Naive thymus-derived CD8-positive, alpha-beta T cell (primary cell): ENCODE data around the gene RNPEPL1. TPM values are rescaled to one million over a fixed set of nuclear protein-coding genes. Genes with fewer than 3 reads are reported as not detected.

Experiments
- ATAC-seq, 2 donors: fragments of 150-1000 bp; cut with Tn5 transposase in 1 of 2; sonication (Bioruptor Pico), chemical (Tn5 transposase) in 1 of 2; 1 replicate in 1 of 2; 2 replicates in 1 of 2; pipeline ENCODE4 v1.10.0; 2021; ENCODE audit warnings: mild to moderate bottlenecking in 2 of 2, moderate library complexity in 2 of 2
- POLR2A ChIA-PET: fragments of 350-600 bp; sonication (Branson Sonifier 250); formaldehyde crosslinking; loops from one replicate; lab custom pipeline; 2021; ENCODE audit warnings: antibody characterized with exemption; lab: Charles Lee
- DNase-seq, 10 donors: peaks; one replicate each; pipeline versions ENCODE4 v3.0.0 to v3.0.0-alpha.2; 2020 to 2022
- H3K27ac Mint-ChIP-seq, 10 donors: one replicate each; pipeline ENCODE4 v1.8.0; 2020 to 2022; ENCODE audit warnings: mild to moderate bottlenecking in 10 of 10, mixed read lengths in 10 of 10, moderate library complexity in 4 of 10, inconsistent platforms in 1 of 10
- H3K27me3 Mint-ChIP-seq, 5 donors: one replicate each; pipeline ENCODE4 v1.8.0; 2021 to 2022; ENCODE audit warnings: mixed read lengths in 5 of 5
- H3K36me3 Mint-ChIP-seq, 3 donors: one replicate each; pipeline ENCODE4 v1.8.0; 2020 to 2022; ENCODE audit warnings: mixed read lengths in 3 of 3, mild to moderate bottlenecking in 2 of 3, inconsistent platforms in 1 of 3
- H3K4me1 Mint-ChIP-seq, 4 donors: one replicate each; pipeline ENCODE4 v1.8.0; 2021 to 2022; ENCODE audit warnings: mixed read lengths in 4 of 4
- H3K4me3 Mint-ChIP-seq, 10 donors: one replicate each; pipeline ENCODE4 v1.8.0; 2020 to 2022; ENCODE audit warnings: mild to moderate bottlenecking in 10 of 10, mixed read lengths in 10 of 10, moderate library complexity in 6 of 10, inconsistent platforms in 1 of 10
- H3K9me3 Mint-ChIP-seq, 9 donors: one replicate each; pipeline ENCODE4 v1.8.0; 2020 to 2022; ENCODE audit warnings: mixed read lengths in 9 of 9, mild to moderate bottlenecking in 3 of 9, inconsistent platforms in 1 of 9, moderate library complexity in 1 of 9
- polyA plus RNA-seq, 3 donors: library from polyadenylated mRNA; unstranded; fragments of 300-500 nt; fragmentation: Illumina TruSeq; gene quantifications; one replicate each; pipeline ENCODE4 v1.2.3, GENCODE V29; 2021
- total RNA-seq, 8 experiments: library from RNA in 2 of 8; stranded (reverse) in 2 of 8; gene quantifications; one replicate each; pipeline ENCODE4 v1.2.3 and lab custom pipeline; 2021 to 2026

Gene RNPEPL1
- total and polyA plus RNA-seq, 5 experiments from 2014 or later = 17.8 to 123 (median 67.0) TPM

DNA sequence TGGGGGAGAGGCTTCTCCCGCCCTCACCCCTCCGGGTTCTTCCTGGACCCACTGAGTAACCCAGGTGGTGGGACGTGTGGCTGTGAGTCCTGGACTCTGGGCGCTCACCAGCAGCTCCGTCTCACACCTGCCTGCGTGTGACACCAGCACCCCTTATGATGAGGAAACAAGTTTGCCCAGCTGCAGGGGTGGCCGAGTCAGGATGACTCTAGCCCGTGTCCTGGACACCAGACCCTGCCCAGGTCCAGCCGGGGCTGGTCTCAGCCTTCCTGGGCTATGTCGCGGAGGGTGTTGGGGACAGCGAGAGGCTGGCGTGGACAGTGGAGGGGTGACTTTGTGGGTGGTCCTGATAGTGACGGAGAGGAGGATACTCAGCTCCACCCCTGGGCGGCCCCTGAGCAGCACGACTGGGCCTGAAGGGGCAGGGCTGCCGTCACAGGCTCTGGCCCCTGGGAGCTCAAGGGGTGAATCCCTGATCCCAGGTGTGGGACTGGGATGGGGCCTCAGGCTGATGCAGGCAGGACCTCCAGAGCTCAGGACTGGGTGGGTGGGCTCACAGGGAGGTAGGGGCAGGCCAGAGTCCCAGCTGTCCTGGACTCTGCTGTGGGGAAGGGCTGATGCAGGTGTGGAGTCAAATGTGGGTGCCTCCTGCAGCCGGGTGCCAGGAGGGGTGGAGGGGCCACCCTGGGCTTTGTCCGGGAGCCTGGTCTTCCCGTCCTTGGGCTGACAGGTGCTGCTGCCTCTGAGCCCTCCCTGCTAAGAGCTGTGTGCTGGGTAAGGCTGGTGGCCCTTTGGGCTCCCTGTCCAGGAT is 60.7 kb downstream of the RNPEPL1 start:
- ATAC-seq (no peak), DNase-seq (peak in 1 of 10 donors; percentile 50)
- peaks cover 16 to 28% (median 27%) of the 10 kb centered on the region in 4 donors for H3K4me1 Mint-ChIP-seq
- POLR2A ChIA-PET = interaction anchor here (1.5 kb wide), 1 partner anchor 63 kb away, joined by 4 read pairs; no protein-coding TSS in a partner anchor
- H3K27ac Mint-ChIP-seq = no peak overlapping the region
- H3K4me3 Mint-ChIP-seq = no peak overlapping the region
- H3K36me3 Mint-ChIP-seq = peaks cover 0 to 10% (median 10%) of the 10 kb centered on the region in 3 donors
- peaks cover 0 to 20% (median 10%) of the 10 kb centered on the region in 9 donors for H3K9me3 Mint-ChIP-seq
- H3K27me3 Mint-ChIP-seq = no peaks in the 10 kb centered on the region

DNA sequence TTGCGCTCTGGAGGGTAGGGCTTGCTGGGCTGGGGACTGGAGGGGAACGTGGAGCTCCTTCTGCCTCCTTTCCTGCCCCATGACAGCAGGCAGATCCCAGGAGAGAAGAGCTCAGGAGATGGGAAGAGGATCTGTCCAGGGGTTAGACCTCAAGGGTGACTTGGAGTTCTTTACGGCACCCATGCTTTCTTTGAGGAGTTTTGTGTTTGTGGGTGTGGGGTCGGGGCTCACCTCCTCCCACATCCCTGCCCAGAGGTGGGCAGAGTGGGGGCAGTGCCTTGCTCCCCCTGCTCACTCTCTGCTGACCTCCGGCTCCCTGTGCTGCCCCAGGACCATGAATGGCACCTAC is 61.3 kb downstream of the RNPEPL1 start:
- Mint-ChIP-seq H3K4me3 (no peak overlapping the region), H3K27ac (peak overlapping the region in 1 of 10 donors; percentile 83)
- DNase-seq = no peak

DNA sequence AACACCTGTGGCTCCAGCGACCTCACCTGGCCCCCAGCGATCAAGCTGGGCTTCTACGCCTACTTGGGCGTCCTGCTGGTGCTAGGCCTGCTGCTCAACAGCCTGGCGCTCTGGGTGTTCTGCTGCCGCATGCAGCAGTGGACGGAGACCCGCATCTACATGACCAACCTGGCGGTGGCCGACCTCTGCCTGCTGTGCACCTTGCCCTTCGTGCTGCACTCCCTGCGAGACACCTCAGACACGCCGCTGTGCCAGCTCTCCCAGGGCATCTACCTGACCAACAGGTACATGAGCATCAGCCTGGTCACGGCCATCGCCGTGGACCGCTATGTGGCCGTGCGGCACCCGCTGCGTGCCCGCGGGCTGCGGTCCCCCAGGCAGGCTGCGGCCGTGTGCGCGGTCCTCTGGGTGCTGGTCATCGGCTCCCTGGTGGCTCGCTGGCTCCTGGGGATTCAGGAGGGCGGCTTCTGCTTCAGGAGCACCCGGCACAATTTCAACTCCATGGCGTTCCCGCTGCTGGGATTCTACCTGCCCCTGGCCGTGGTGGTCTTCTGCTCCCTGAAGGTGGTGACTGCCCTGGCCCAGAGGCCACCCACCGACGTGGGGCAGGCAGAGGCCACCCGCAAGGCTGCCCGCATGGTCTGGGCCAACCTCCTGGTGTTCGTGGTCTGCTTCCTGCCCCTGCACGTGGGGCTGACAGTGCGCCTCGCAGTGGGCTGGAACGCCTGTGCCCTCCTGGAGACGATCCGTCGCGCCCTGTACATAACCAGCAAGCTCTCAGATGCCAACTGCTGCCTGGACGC is 61.9 kb downstream of the RNPEPL1 start:
- H3K4me3 Mint-ChIP-seq = no peak overlapping the region
- DNase-seq (peak in 1 of 10 donors; percentile 58), ATAC-seq (no peak)
- H3K9me3 Mint-ChIP-seq = peaks cover 0 to 30% (median 10%) of the 10 kb centered on the region in 9 donors
- POLR2A ChIA-PET = interaction anchor here (1.5 kb wide), 1 partner anchor 64 kb away, joined by 4 read pairs; no protein-coding TSS in a partner anchor
- peak overlapping the region in 1 of 10 donors; percentile 83 for H3K27ac Mint-ChIP-seq
- peaks cover 10 to 17% (median 16%) of the 10 kb centered on the region in 4 donors for H3K4me1 Mint-ChIP-seq
- no peaks in the 10 kb centered on the region for H3K27me3 Mint-ChIP-seq
- H3K36me3 Mint-ChIP-seq = peaks cover 0 to 20% (median 15%) of the 10 kb centered on the region in 3 donors

More for the DNA sequence above, 61.3 kb downstream of the RNPEPL1 start:
- H3K9me3 Mint-ChIP-seq = peaks cover 0 to 26% (median 10%) of the 10 kb centered on the region in 9 donors
- peaks cover 15 to 23% (median 21%) of the 10 kb centered on the region in 4 donors for H3K4me1 Mint-ChIP-seq
- no peaks in the 10 kb centered on the region for H3K27me3 Mint-ChIP-seq
- H3K36me3 Mint-ChIP-seq = peaks cover 0 to 16% (median 15%) of the 10 kb centered on the region in 3 donors
- no peak for ATAC-seq
- POLR2A ChIA-PET = interaction anchor here (1.5 kb wide), 1 partner anchor 64 kb away, joined by 4 read pairs; no protein-coding TSS in a partner anchor

Other genes with a start within 250 kb of the RNPEPL1 start
- gene GPC1, start 132.8 kb upstream of the RNPEPL1 start, total RNA-seq = 1 to 10 TPM in 1 of 2 experiments, under 1 TPM in 1; 0.99 to 1.2 TPM
- under 1 TPM; 0.09 to 0.49 (median 0.31) TPM for gene GPC1, start 132.8 kb upstream of the RNPEPL1 start, polyA plus RNA-seq
- 10 to 100 TPM; 69.1 to 69.7 TPM for gene ANKMY1, start 10.5 kb upstream of the RNPEPL1 start, total RNA-seq
- gene ANKMY1, start 10.5 kb upstream of the RNPEPL1 start, polyA plus RNA-seq = 10 to 100 TPM in 2 of 3 donors, 1 to 10 TPM in 1; 9.1 to 16.8 (median 10.3) TPM
- gene DUSP28, start 8.1 kb upstream of the RNPEPL1 start, total RNA-seq = 10 to 100 TPM; 23.2 to 24.0 TPM
- gene DUSP28, start 8.1 kb upstream of the RNPEPL1 start, polyA plus RNA-seq = 10 to 100 TPM; 18.8 to 23.9 (median 22.9) TPM
- 10 to 100 TPM; 91.1 to 93.2 TPM for gene CAPN10, start 18.2 kb downstream of the RNPEPL1 start, total RNA-seq
- 10 to 100 TPM in 1 of 3 donors, 1 to 10 TPM in 2; 6.7 to 21.4 (median 9.8) TPM for gene CAPN10, start 18.2 kb downstream of the RNPEPL1 start, polyA plus RNA-seq
- gene GPR35, start 57.0 kb downstream of the RNPEPL1 start, total RNA-seq = 1 to 10 TPM; 8.9 to 9.8 TPM
- gene GPR35, start 57.0 kb downstream of the RNPEPL1 start, polyA plus RNA-seq = 1 to 10 TPM; 1.3 to 1.7 (median 1.6) TPM
- gene AQP12B, start 114.4 kb downstream of the RNPEPL1 start, total RNA-seq = not detected
- gene AQP12B, start 114.4 kb downstream of the RNPEPL1 start, polyA plus RNA-seq = not detected
- not detected for gene AQP12A, start 123.4 kb downstream of the RNPEPL1 start, total RNA-seq
- not detected for gene AQP12A, start 123.4 kb downstream of the RNPEPL1 start, polyA plus RNA-seq